ENCODE data around the gene STARD10. TPM values are rescaled to one million over a fixed set of nuclear protein-coding genes. Genes with fewer than 3 reads are reported as not detected.

Gene STARD10
- total and polyA plus RNA-seq, 2 experiments from 2014 or later: 16.6 to 20.5 TPM

DNA sequence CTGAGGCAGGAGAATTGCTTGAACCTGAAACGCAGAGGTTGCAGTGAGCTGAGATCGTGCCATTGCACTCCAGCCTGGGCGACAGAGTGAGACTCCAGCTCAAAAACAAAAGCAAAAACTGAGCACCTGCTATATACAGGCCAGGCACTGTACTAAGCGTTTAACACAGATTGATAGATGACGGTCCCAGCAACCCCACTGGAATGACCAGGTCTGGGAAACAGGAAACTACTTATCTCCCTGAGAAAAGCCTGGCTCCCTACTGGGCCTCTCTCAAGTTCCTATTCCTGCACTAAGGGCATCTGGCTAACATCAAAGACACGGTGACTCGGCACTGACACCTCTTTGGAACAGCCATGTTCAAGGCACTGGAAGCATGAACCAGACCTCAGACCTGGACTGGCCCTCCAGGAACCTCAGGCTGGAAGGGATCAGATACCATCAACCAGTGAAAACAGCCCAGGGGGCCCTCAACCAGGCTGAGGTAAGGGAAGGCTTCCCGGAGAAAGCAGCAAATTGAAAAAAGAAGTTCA, 58.3 kb downstream of the STARD10 start:
- Mint-ChIP-seq H3K27ac (peak overlapping the region; percentile 96), H3K9me3 (no peaks in the 10 kb centered on the region; the same call in 2 of the 3 replicates), H3K27me3 (ENCODE audit: insufficient read depth, low read depth, poor library complexity) (peaks cover 12% of the 10 kb centered on the region), H3K4me3 (no peak overlapping the region), H3K36me3 (ENCODE audit: low read depth) (peaks cover 24% of the 10 kb centered on the region), H3K4me1 (peaks cover 45% of the 10 kb centered on the region)
- Histone ChIP-seq H3F3A (replicated peaks; ENCODE audit: low read depth) (no peaks in the 10 kb centered on the region), H3K4me1 (ENCODE audit: insufficient read depth) (peaks cover 32% of the 10 kb centered on the region), H3K79me2 (replicated peaks; ENCODE audit: insufficient read depth) (peaks cover 71% of the 10 kb centered on the region), H3K9me2 (ENCODE audit: insufficient read depth) (no peaks in the 10 kb centered on the region), H3K4me3 (no peak overlapping the region), H3K27ac (ENCODE audit: low read depth) (no peak overlapping the region), H2AFZ (no peak overlapping the region), H3K36me3 (ENCODE audit: insufficient read depth) (no peaks in the 10 kb centered on the region), H3K27me3 (ENCODE audit: insufficient read depth) (no peaks in the 10 kb centered on the region), H3K4me2 (0 out of 2 replicates have a peak overlapping the region, but pooled peaks have one; percentile 19), H4K20me1 (replicated peaks; ENCODE audit: insufficient read depth) (no peaks in the 10 kb centered on the region; the same call in 1 of the 2 replicates)
- TF ChIP-seq CREB1 (CRISPR knock-in tag; IDR thresholded peaks at IDR 0.05; ENCODE audit: low read depth) (no peak), ZNF331 (CRISPR knock-in tag; IDR thresholded peaks at IDR 0.05; ENCODE audit: low read depth) (no peak), POLR2AphosphoS5 (IDR thresholded peaks at IDR 0.05; ENCODE audit: low read depth) (no peak), EZH2 (IDR thresholded peaks at IDR 0.05; ENCODE audit: low read depth, unreplicated experiment) (no peak), NANOG (IDR thresholded peaks at IDR 0.05; ENCODE audit: borderline replicate concordance) (0 out of 2 replicates have a peak, but pooled peaks have one; percentile 5)
- TF ChIP-seq, protein P1, sequence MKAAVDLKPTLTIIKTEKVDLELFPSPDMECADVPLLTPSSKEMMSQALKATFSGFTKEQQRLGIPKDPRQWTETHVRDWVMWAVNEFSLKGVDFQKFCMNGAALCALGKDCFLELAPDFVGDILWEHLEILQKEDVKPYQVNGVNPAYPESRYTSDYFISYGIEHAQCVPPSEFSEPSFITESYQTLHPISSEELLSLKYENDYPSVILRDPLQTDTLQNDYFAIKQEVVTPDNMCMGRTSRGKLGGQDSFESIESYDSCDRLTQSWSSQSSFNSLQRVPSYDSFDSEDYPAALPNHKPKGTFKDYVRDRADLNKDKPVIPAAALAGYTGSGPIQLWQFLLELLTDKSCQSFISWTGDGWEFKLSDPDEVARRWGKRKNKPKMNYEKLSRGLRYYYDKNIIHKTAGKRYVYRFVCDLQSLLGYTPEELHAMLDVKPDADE (IDR thresholded peaks at IDR 0.05): no peak
- TF ChIP-seq, protein P2, sequence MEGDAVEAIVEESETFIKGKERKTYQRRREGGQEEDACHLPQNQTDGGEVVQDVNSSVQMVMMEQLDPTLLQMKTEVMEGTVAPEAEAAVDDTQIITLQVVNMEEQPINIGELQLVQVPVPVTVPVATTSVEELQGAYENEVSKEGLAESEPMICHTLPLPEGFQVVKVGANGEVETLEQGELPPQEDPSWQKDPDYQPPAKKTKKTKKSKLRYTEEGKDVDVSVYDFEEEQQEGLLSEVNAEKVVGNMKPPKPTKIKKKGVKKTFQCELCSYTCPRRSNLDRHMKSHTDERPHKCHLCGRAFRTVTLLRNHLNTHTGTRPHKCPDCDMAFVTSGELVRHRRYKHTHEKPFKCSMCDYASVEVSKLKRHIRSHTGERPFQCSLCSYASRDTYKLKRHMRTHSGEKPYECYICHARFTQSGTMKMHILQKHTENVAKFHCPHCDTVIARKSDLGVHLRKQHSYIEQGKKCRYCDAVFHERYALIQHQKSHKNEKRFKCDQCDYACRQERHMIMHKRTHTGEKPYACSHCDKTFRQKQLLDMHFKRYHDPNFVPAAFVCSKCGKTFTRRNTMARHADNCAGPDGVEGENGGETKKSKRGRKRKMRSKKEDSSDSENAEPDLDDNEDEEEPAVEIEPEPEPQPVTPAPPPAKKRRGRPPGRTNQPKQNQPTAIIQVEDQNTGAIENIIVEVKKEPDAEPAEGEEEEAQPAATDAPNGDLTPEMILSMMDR (conservative IDR thresholded peaks at IDR 0.05; ENCODE audit: low read depth in 2 of 2): no peak
- TF ChIP-seq, protein P3, sequence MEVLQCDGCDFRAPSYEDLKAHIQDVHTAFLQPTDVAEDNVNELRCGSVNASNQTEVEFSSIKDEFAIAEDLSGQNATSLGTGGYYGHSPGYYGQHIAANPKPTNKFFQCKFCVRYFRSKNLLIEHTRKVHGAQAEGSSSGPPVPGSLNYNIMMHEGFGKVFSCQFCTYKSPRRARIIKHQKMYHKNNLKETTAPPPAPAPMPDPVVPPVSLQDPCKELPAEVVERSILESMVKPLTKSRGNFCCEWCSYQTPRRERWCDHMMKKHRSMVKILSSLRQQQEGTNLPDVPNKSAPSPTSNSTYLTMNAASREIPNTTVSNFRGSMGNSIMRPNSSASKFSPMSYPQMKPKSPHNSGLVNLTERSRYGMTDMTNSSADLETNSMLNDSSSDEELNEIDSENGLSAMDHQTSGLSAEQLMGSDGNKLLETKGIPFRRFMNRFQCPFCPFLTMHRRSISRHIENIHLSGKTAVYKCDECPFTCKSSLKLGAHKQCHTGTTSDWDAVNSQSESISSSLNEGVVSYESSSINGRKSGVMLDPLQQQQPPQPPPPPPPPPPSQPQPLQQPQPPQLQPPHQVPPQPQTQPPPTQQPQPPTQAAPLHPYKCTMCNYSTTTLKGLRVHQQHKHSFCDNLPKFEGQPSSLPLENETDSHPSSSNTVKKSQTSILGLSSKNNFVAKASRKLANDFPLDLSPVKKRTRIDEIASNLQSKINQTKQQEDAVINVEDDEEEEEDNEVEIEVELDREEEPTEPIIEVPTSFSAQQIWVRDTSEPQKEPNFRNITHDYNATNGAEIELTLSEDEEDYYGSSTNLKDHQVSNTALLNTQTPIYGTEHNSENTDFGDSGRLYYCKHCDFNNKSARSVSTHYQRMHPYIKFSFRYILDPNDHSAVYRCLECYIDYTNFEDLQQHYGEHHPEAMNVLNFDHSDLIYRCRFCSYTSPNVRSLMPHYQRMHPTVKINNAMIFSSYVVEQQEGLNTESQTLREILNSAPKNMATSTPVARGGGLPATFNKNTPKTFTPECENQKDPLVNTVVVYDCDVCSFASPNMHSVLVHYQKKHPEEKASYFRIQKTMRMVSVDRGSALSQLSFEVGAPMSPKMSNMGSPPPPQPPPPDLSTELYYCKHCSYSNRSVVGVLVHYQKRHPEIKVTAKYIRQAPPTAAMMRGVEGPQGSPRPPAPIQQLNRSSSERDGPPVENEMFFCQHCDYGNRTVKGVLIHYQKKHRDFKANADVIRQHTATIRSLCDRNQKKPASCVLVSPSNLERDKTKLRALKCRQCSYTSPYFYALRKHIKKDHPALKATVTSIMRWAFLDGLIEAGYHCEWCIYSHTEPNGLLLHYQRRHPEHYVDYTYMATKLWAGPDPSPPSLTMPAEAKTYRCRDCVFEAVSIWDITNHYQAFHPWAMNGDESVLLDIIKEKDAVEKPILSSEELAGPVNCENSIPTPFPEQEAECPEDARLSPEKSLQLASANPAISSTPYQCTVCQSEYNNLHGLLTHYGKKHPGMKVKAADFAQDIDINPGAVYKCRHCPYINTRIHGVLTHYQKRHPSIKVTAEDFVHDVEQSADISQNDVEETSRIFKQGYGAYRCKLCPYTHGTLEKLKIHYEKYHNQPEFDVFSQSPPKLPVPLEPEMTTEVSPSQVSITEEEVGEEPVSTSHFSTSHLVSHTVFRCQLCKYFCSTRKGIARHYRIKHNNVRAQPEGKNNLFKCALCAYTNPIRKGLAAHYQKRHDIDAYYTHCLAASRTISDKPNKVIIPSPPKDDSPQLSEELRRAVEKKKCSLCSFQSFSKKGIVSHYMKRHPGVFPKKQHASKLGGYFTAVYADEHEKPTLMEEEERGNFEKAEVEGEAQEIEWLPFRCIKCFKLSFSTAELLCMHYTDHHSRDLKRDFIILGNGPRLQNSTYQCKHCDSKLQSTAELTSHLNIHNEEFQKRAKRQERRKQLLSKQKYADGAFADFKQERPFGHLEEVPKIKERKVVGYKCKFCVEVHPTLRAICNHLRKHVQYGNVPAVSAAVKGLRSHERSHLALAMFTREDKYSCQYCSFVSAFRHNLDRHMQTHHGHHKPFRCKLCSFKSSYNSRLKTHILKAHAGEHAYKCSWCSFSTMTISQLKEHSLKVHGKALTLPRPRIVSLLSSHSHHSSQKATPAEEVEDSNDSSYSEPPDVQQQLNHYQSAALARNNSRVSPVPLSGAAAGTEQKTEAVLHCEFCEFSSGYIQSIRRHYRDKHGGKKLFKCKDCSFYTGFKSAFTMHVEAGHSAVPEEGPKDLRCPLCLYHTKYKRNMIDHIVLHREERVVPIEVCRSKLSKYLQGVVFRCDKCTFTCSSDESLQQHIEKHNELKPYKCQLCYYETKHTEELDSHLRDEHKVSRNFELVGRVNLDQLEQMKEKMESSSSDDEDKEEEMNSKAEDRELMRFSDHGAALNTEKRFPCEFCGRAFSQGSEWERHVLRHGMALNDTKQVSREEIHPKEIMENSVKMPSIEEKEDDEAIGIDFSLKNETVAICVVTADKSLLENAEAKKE (CRISPR knock-in tag; IDR thresholded peaks at IDR 0.05): no peak
- DNase-seq (ENCODE audit: low spot score) (peak; percentile 68), ATAC-seq (peak; percentile 35)

Data from GM23338 (cell line).